ENCODE measurements around the gene RWDD4.
A peak's percentile ranks its signal among the peaks of the same experiment; 100 is the strongest.
"Not testable (repeated sequence)": the region's sequence is repeated elsewhere in the genome, so short reads cannot be mapped to it uniquely, and the experiment has no call there.

RWDD4 gene

GRCh38 chr4:183627286-183627685, 31.7 kb downstream of the RWDD4 start:
- CTCF ChIA-PET, H3K27me3 Mint-ChIP-seq, H3K4me3 Mint-ChIP-seq, H3K9me3 Mint-ChIP-seq, H3K27ac Mint-ChIP-seq, H3K4me1 Mint-ChIP-seq, DNase-seq, H3K36me3 Mint-ChIP-seq: not testable (repeated sequence)

GRCh38 chr4:183626168-183626567, 32.8 kb downstream of the RWDD4 start:
- no peaks in the 10 kb centered on the region for H3K4me1 Mint-ChIP-seq
- H3K4me3 Mint-ChIP-seq = no peak overlapping the region
- no peaks in the 10 kb centered on the region for H3K36me3 Mint-ChIP-seq
- H3K9me3 Mint-ChIP-seq = no peaks in the 10 kb centered on the region
- DNase-seq = no peak
- H3K27me3 Mint-ChIP-seq = peaks cover 5% of the 10 kb centered on the region
- no peak overlapping the region for H3K27ac Mint-ChIP-seq
- CTCF ChIA-PET = no interaction called here

GRCh38 chr4:183624548-183624947, 34.4 kb downstream of the RWDD4 start:
- CTCF ChIA-PET = no interaction called here
- H3K27ac Mint-ChIP-seq = no peak overlapping the region

GRCh38 chr4:183621875-183622274, 37.1 kb downstream of the RWDD4 start:
- CTCF ChIA-PET = no interaction called here
- H3K27ac Mint-ChIP-seq = no peak overlapping the region
- H3K4me3 Mint-ChIP-seq = no peak overlapping the region

More at GRCh38 chr4:183624548-183624947, 34.4 kb downstream of the RWDD4 start:
- no peaks in the 10 kb centered on the region for H3K4me1 Mint-ChIP-seq
- H3K4me3 Mint-ChIP-seq = no peak overlapping the region
- DNase-seq = no peak
- no peaks in the 10 kb centered on the region for H3K9me3 Mint-ChIP-seq
- H3K36me3 Mint-ChIP-seq = no peaks in the 10 kb centered on the region
- peaks cover 5% of the 10 kb centered on the region for H3K27me3 Mint-ChIP-seq

GRCh38 chr4:183620421-183620820, 38.6 kb downstream of the RWDD4 start:
- H3K4me3 Mint-ChIP-seq = no peak overlapping the region
- peaks cover 14% of the 10 kb centered on the region for H3K27me3 Mint-ChIP-seq
- no peaks in the 10 kb centered on the region for H3K9me3 Mint-ChIP-seq
- no peaks in the 10 kb centered on the region for H3K36me3 Mint-ChIP-seq
- no peak overlapping the region for H3K27ac Mint-ChIP-seq
- CTCF ChIA-PET = no interaction called here
- H3K4me1 Mint-ChIP-seq = no peaks in the 10 kb centered on the region
- DNase-seq = no peak

More at GRCh38 chr4:183621875-183622274, 37.1 kb downstream of the RWDD4 start:
- Mint-ChIP-seq H3K36me3 (no peaks in the 10 kb centered on the region), H3K4me1 (no peaks in the 10 kb centered on the region), H3K27me3 (peaks cover 10% of the 10 kb centered on the region), H3K9me3 (no peaks in the 10 kb centered on the region)
- no peak for DNase-seq

GRCh38 chr4:183618681-183619080, 40.3 kb downstream of the RWDD4 start:
- CTCF ChIA-PET = interaction anchor here (0.7 kb wide), 1 partner anchor 51 kb away, joined by 3 read pairs; no protein-coding TSS in a partner anchor
- H3K4me1 Mint-ChIP-seq = no peaks in the 10 kb centered on the region
- H3K9me3 Mint-ChIP-seq = no peaks in the 10 kb centered on the region
- no peak overlapping the region for H3K4me3 Mint-ChIP-seq
- H3K27ac Mint-ChIP-seq = no peak overlapping the region
- no peak for DNase-seq
- H3K27me3 Mint-ChIP-seq = peaks cover 23% of the 10 kb centered on the region
- H3K36me3 Mint-ChIP-seq = no peaks in the 10 kb centered on the region

GRCh38 chr4:183617075-183617474, 41.9 kb downstream of the RWDD4 start:
- peaks cover 24% of the 10 kb centered on the region for H3K27me3 Mint-ChIP-seq
- H3K9me3 Mint-ChIP-seq = no peaks in the 10 kb centered on the region
- H3K4me3 Mint-ChIP-seq = no peak overlapping the region
- H3K27ac Mint-ChIP-seq = no peak overlapping the region
- no peaks in the 10 kb centered on the region for H3K4me1 Mint-ChIP-seq
- DNase-seq = no peak
- H3K36me3 Mint-ChIP-seq = no peaks in the 10 kb centered on the region
- CTCF ChIA-PET = no interaction called here

GRCh38 chr4:183612329-183613250, 46.4 kb downstream of the RWDD4 start:
- Mint-ChIP-seq H3K9me3 (no peaks in the 10 kb centered on the region), H3K36me3 (no peaks in the 10 kb centered on the region), H3K4me3 (no peak overlapping the region), H3K4me1 (no peaks in the 10 kb centered on the region), H3K27me3 (peaks cover 24% of the 10 kb centered on the region), H3K27ac (no peak overlapping the region)
- no peak for DNase-seq
- CTCF ChIA-PET = no interaction called here

- Mint-ChIP-seq H3K9me3 (no peaks in the 10 kb centered on the region), H3K4me3 (no peak overlapping the region), H3K36me3 (no peaks in the 10 kb centered on the region), H3K4me1 (no peaks in the 10 kb centered on the region), H3K27me3 (peaks cover 17% of the 10 kb centered on the region), H3K27ac (no peak overlapping the region)
- CTCF ChIA-PET = no interaction called here
- DNase-seq = no peak
Observed at GRCh38 chr4:183611210-183611830, 47.7 kb downstream of the RWDD4 start.

GRCh38 chr4:183610613-183611012, 48.4 kb downstream of the RWDD4 start:
- no peak for DNase-seq
- H3K27me3 Mint-ChIP-seq = peaks cover 17% of the 10 kb centered on the region
- H3K4me1 Mint-ChIP-seq = no peaks in the 10 kb centered on the region
- no peaks in the 10 kb centered on the region for H3K9me3 Mint-ChIP-seq
- no peaks in the 10 kb centered on the region for H3K36me3 Mint-ChIP-seq
- H3K27ac Mint-ChIP-seq = no peak overlapping the region
- no peak overlapping the region for H3K4me3 Mint-ChIP-seq
- CTCF ChIA-PET = no interaction called here

GRCh38 chr4:183610033-183610432, 49.0 kb downstream of the RWDD4 start:
- no peak overlapping the region for H3K27ac Mint-ChIP-seq
- no peaks in the 10 kb centered on the region for H3K9me3 Mint-ChIP-seq
- no peaks in the 10 kb centered on the region for H3K4me1 Mint-ChIP-seq
- H3K27me3 Mint-ChIP-seq = peaks cover 11% of the 10 kb centered on the region
- no peak for DNase-seq
- no peak overlapping the region for H3K4me3 Mint-ChIP-seq
- no peaks in the 10 kb centered on the region for H3K36me3 Mint-ChIP-seq
- CTCF ChIA-PET = interaction anchor here (0.6 kb wide), 1 partner anchor 33 kb away, joined by 3 read pairs; no protein-coding TSS in a partner anchor

GRCh38 chr4:183609151-183609550, 49.8 kb downstream of the RWDD4 start:
- H3K27ac Mint-ChIP-seq = no peak overlapping the region
- no peaks in the 10 kb centered on the region for H3K36me3 Mint-ChIP-seq
- DNase-seq = no peak
- H3K4me1 Mint-ChIP-seq = no peaks in the 10 kb centered on the region
- peaks cover 6% of the 10 kb centered on the region for H3K27me3 Mint-ChIP-seq
- no peak overlapping the region for H3K4me3 Mint-ChIP-seq
- CTCF ChIA-PET = no interaction called here
- H3K9me3 Mint-ChIP-seq = no peaks in the 10 kb centered on the region

- H3K4me3 Mint-ChIP-seq = no peak overlapping the region
- no peaks in the 10 kb centered on the region for H3K36me3 Mint-ChIP-seq
- CTCF ChIA-PET = no interaction called here
- no peaks in the 10 kb centered on the region for H3K4me1 Mint-ChIP-seq
- no peaks in the 10 kb centered on the region for H3K9me3 Mint-ChIP-seq
- no peak for DNase-seq
- no peak overlapping the region for H3K27ac Mint-ChIP-seq
- H3K27me3 Mint-ChIP-seq = peaks cover 5% of the 10 kb centered on the region
Observed at GRCh38 chr4:183607894-183608293, 51.1 kb downstream of the RWDD4 start.

- Mint-ChIP-seq H3K27me3 (no peaks in the 10 kb centered on the region), H3K9me3 (no peaks in the 10 kb centered on the region), H3K27ac (no peak overlapping the region), H3K4me1 (no peaks in the 10 kb centered on the region), H3K4me3 (no peak overlapping the region), H3K36me3 (no peaks in the 10 kb centered on the region)
- peak; percentile 31 for DNase-seq
- CTCF ChIA-PET = interaction anchor here (1.0 to 1.5 kb wide), 3 partner anchors 124 to 146 kb away, joined by 3 to 4 read pairs (median 4); no protein-coding TSS in a partner anchor
Observed at GRCh38 chr4:183602557-183603027, 56.4 kb downstream of the RWDD4 start.

GRCh38 chr4:183601381-183601780, 57.6 kb downstream of the RWDD4 start:
- CTCF ChIA-PET = interaction anchor here (1.1 to 2.0 kb wide), 3 partner anchors 128 to 137 kb away, joined by 3 to 7 read pairs (median 5); no protein-coding TSS in a partner anchor
- H3K27ac Mint-ChIP-seq = no peak overlapping the region
- H3K4me3 Mint-ChIP-seq = no peak overlapping the region
- H3K27me3 Mint-ChIP-seq = no peaks in the 10 kb centered on the region
- H3K9me3 Mint-ChIP-seq = no peaks in the 10 kb centered on the region
- H3K4me1 Mint-ChIP-seq = no peaks in the 10 kb centered on the region
- DNase-seq = no peak
- H3K36me3 Mint-ChIP-seq = no peaks in the 10 kb centered on the region

Data from activated naive CD4-positive, alpha-beta T cell treated with anti-CD3 and anti-CD28 coated beads, Interleukin-2, amount 10 ng/mL, durations not matched to agents 7 days and 5 days (primary cell).